ENCODE measurements around the gene NDST4. TPM values are rescaled to one million over a fixed set of nuclear protein-coding genes. Genes with fewer than 3 reads are reported as not detected.

NDST4 gene
- total and polyA plus RNA-seq, 2 of the 4 experiments (the other 2 are of a cell fraction): not detected

- intact Hi-C loops (cut with micrococcal nuclease): no loop called here
- in situ Hi-C loops (cut with MboI; ENCODE audit: low sequenced_read_pairs): no loop called here
- Histone ChIP-seq H4K91ac (ENCODE audit: insufficient read depth, low read depth, low read length) (no peak overlapping the region), H3K4me1 (ENCODE audit: control insufficient read depth, insufficient read depth, low read length) (no peaks in the 10 kb centered on the region), H3K9me3 (ENCODE audit: control insufficient read depth, insufficient read depth, low read length) (no peaks in the 10 kb centered on the region), H3K9me1 (ENCODE audit: insufficient read depth, low read length) (no peaks in the 10 kb centered on the region), H4K5ac (ENCODE audit: low read depth, low read length) (no peak overlapping the region), H3K36me3 (ENCODE audit: control insufficient read depth, insufficient read depth, low read length) (no peaks in the 10 kb centered on the region), H2BK15ac (ENCODE audit: low read depth, low read length) (no peak overlapping the region), H4K8ac (ENCODE audit: low read depth in 2 of 2, low read length in 2 of 2) (no peak overlapping the region), H3K56ac (ENCODE audit: extremely low read depth, insufficient read depth, low read length) (no peak overlapping the region), H4K20me1 (ENCODE audit: insufficient read depth, low read length) (no peaks in the 10 kb centered on the region), H2BK20ac (ENCODE audit: low read depth, low read length) (no peak overlapping the region), H3K27ac (ENCODE audit: insufficient read depth, low read length) (no peak overlapping the region), H2AFZ (replicated peaks; ENCODE audit: low read length, poor library complexity) (no peak overlapping the region), H3K4ac (ENCODE audit: low read depth, low read length) (no peak overlapping the region), H2BK5ac (ENCODE audit: low read depth, low read length, poor library complexity, severe bottlenecking) (no peak overlapping the region), H3K9ac (ENCODE audit: low read depth, low read length) (no peak overlapping the region), H3K14ac (replicated peaks; ENCODE audit: low read depth, low read length) (no peak overlapping the region), H3K23ac (ENCODE audit: low read depth, low read length) (no peak overlapping the region), H2BK120ac (ENCODE audit: low read depth, low read length) (no peak overlapping the region), H3K18ac (ENCODE audit: low read depth, low read length) (no peak overlapping the region), H3K27me3 (ENCODE audit: control insufficient read depth, insufficient read depth, low read length) (no peaks in the 10 kb centered on the region), H2AK9ac (replicated peaks; ENCODE audit: low read depth, low read length, poor library complexity) (no peak overlapping the region), H3K4me3 (ENCODE audit: insufficient read depth, low read depth, low read length) (no peak overlapping the region), H3K79me1 (ENCODE audit: low read depth in 1 of 2, low read length in 2 of 2) (no peaks in the 10 kb centered on the region), H3K4me2 (ENCODE audit: low read depth, low read length) (no peak overlapping the region), H2AK5ac (ENCODE audit: low read depth, low read length) (no peak overlapping the region)
- WGBS, 2 experiments (ENCODE audit: extremely low coverage in 2 of 2, insufficient read length in 1 of 2): no CpG with 5 or more reads among the region's 3 CpGs
- BruUV-seq (replicated peaks): no TSS peak
- dilution Hi-C loops (cut with HindIII; ENCODE audit: low sequenced_read_pairs, unreplicated experiment): no loop called here
- no peak for TF ChIP-seq POLR2A (IDR thresholded peaks at IDR 0.05; ENCODE audit: low read depth, low read length)
- TF ChIP-seq BHLHE40 (IDR thresholded peaks at IDR 0.05; ENCODE audit: low read depth, low read length): no peak
- no peak for TF ChIP-seq RCOR1 (IDR thresholded peaks at IDR 0.05; ENCODE audit: insufficient replicate concordance, low read length)
- no peak for TF ChIP-seq MXI1 (IDR thresholded peaks at IDR 0.05; ENCODE audit: borderline replicate concordance, low read depth, low read length)
- ATAC-seq (ENCODE audit: low read depth) (no peak), DNase-seq (no peak)
- CTCF ChIA-PET: no interaction called here
- POLR2A ChIA-PET (ENCODE audit: unreplicated experiment): interaction anchor here (0.7 kb wide), 1 partner anchor 13 kb away, joined by 5 read pairs; no protein-coding TSS in a partner anchor
Measured at GRCh38 chr4:114783215-114783595, 330.2 kb downstream of the NDST4 start.
